Activated effector memory CD4-positive, alpha-beta T cell treated with anti-CD3 and anti-CD28 coated beads, Interleukin-2, amount 50 U/mL, for 16 hours (primary cell): ENCODE results near the gene RACK1.
A peak's percentile ranks its signal among the peaks of the same experiment; 100 is the strongest.
"Not testable (repeated sequence)": the region's sequence is repeated elsewhere in the genome, so short reads cannot be mapped to it uniquely, and the experiment has no call there.

Experiments
- DNase-seq: peaks from one replicate; pipeline ENCODE4 v3.0.0-alpha.2; 2020

RACK1 gene

GRCh38 chr5:181243564-181244343, at the start of gene RACK1:
Gene RACK1, minus strand, starts transcription at chr5:181243906. Its CDS starts 106 bp downstream, at chr5:181243800.
- peak; percentile 96 for DNase-seq

GRCh38 chr5:181287331-181287730, 43.6 kb upstream of the RACK1 start:
- DNase-seq = not testable (repeated sequence)

GRCh38 chr5:181285962-181286705, 42.4 kb upstream of the RACK1 start:
- DNase-seq = not testable (repeated sequence)

- not testable (repeated sequence) for DNase-seq
These were observed 40.4 kb upstream of the RACK1 start for GRCh38 chr5:181283841-181284755.

- DNase-seq = no peak
These were observed 39.6 kb upstream of the RACK1 start for GRCh38 chr5:181283347-181283746.

GRCh38 chr5:181282874-181283273, 39.2 kb upstream of the RACK1 start:
- no peak for DNase-seq

GRCh38 chr5:181282415-181282814, 38.7 kb upstream of the RACK1 start:
- DNase-seq = not testable (repeated sequence)

GRCh38 chr5:181281984-181282316, 38.2 kb upstream of the RACK1 start:
- DNase-seq = no peak

GRCh38 chr5:181281077-181281983, 37.6 kb upstream of the RACK1 start:
- no peak for DNase-seq

GRCh38 chr5:181280251-181280762, 36.6 kb upstream of the RACK1 start:
- no peak for DNase-seq

- DNase-seq = not testable (repeated sequence)
These were observed 29.7 kb upstream of the RACK1 start for GRCh38 chr5:181273433-181273744.

GRCh38 chr5:181271081-181271480, 27.4 kb upstream of the RACK1 start:
- DNase-seq = no peak

- DNase-seq = not testable (repeated sequence)
These were observed 24.2 kb upstream of the RACK1 start for GRCh38 chr5:181267907-181268306.

- DNase-seq = not testable (repeated sequence)
These were observed 23.7 kb upstream of the RACK1 start for GRCh38 chr5:181267291-181267904.

- DNase-seq = no peak
These were observed 21.5 kb upstream of the RACK1 start for GRCh38 chr5:181265092-181265671.

- DNase-seq = no peak
These were observed 19.9 kb upstream of the RACK1 start for GRCh38 chr5:181263633-181264032.

- peak; percentile 91 for DNase-seq
These were observed 17.8 kb upstream of the RACK1 start for GRCh38 chr5:181261320-181262049.

- DNase-seq = peak; percentile 96
These were observed 17.1 kb upstream of the RACK1 start, which contains the start of gene TRIM52 for GRCh38 chr5:181260720-181261319. Gene TRIM52, minus strand, starts transcription at chr5:181261143. Its CDS starts 330 bp downstream, at chr5:181260813.

- no peak for DNase-seq
These were observed 16.4 kb upstream of the RACK1 start for GRCh38 chr5:181259974-181260719.
